Astrocyte (in vitro differentiated cells and primary cell): ENCODE measurements around the gene NCOR2.

Experiments used
- EZH2 ChIP-seq: IDR thresholded peaks from 2 replicates; pipeline ENCODE4 v1.6.1; 2012; ENCODE audit warnings: mild to moderate bottlenecking, low read length, inconsistent platforms; ENCODE audit not compliant: insufficient read depth
- TF ChIP-seq, protein P1 (sequence below): IDR thresholded peaks from 2 replicates; pipeline ENCODE4 v1.5.1; 2011; ENCODE audit warnings: low read depth, mild to moderate bottlenecking, inconsistent platforms, low read length, moderate library complexity; ENCODE audit not compliant: insufficient read depth

DNA sequence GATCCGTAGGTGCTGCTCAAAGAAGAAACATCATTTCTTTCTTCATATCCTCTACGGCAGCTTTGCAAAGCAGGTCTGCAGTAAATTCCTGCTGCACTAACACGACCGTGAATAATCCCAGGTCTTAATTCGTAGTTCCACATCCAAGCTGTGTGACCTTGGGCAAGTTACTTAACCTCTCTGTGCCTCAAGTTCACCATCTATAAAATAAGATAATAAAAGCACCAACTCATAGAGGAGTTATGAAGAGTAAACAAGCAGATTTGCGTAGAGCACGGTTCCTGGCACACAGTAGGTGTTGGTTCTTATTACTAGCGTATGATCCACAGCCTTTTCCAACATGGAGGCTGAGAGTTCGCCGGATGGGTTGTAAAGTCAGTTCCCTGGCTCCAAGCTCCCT, 3.6 kb downstream of the NCOR2 start:
- no peak for TF ChIP-seq EZH2
- TF ChIP-seq, protein P1, sequence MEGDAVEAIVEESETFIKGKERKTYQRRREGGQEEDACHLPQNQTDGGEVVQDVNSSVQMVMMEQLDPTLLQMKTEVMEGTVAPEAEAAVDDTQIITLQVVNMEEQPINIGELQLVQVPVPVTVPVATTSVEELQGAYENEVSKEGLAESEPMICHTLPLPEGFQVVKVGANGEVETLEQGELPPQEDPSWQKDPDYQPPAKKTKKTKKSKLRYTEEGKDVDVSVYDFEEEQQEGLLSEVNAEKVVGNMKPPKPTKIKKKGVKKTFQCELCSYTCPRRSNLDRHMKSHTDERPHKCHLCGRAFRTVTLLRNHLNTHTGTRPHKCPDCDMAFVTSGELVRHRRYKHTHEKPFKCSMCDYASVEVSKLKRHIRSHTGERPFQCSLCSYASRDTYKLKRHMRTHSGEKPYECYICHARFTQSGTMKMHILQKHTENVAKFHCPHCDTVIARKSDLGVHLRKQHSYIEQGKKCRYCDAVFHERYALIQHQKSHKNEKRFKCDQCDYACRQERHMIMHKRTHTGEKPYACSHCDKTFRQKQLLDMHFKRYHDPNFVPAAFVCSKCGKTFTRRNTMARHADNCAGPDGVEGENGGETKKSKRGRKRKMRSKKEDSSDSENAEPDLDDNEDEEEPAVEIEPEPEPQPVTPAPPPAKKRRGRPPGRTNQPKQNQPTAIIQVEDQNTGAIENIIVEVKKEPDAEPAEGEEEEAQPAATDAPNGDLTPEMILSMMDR: no peak
